Panc1 (cell line): Measurements from ENCODE around the gene SPTLC2. TPM values are rescaled to one million over a fixed set of nuclear protein-coding genes. Genes with fewer than 3 reads are reported as not detected.

Experiments
- ATAC-seq: fragments of 200-7000 bp; cut with Tn5 transposase; 2 replicates; pipeline ENCODE4 v1.9.1; 2020; ENCODE audit warnings: mild to moderate bottlenecking, moderate library complexity
- BruUV-seq: library from RNA; stranded (reverse); fragments of 400-500 nt; replicated peaks from 2 replicates; lab custom pipeline; 2021; lab: Mats Ljungman, UMichigan
- CTCF ChIA-PET: fragments of 300-600 bp; sonication (Branson Sonifier 250); formaldehyde crosslinking; loops from one replicate; lab custom pipeline; 2022; ENCODE audit warnings: antibody characterized with exemption; lab: Charles Lee
- POLR2A ChIA-PET: fragments of 300-600 bp; sonication (Branson Sonifier 250); formaldehyde crosslinking; loops from one replicate; lab custom pipeline; 2022; ENCODE audit warnings: antibody characterized with exemption; lab: Charles Lee
- DNase-seq: peaks from one replicate; pipeline ENCODE4 v3.0.0-alpha.2; 2010; ENCODE audit warnings: low read depth, low spot score
- H3K27ac ChIP-seq: 2 replicates; pipeline ENCODE4 v1.5.1; 2011; ENCODE audit warnings: mild to moderate bottlenecking, low read length, inconsistent platforms
- H3K27me3 ChIP-seq: fragments of 200-500 bp; sonication (Bioruptor generic); 2 replicates; pipeline ENCODE4 v1.6.0; 2014; ENCODE audit warnings: low read length, inconsistent platforms; ENCODE audit not compliant: control insufficient read depth, insufficient read depth
- H3K36me3 ChIP-seq: fragments of 200-500 bp; sonication (Bioruptor generic); 2 replicates; pipeline ENCODE4 v1.5.1; 2014; ENCODE audit warnings: inconsistent platforms, mild to moderate bottlenecking, low read length, moderate library complexity; ENCODE audit not compliant: control insufficient read depth, insufficient read depth
- H3K4me1 ChIP-seq: 2 replicates; pipeline ENCODE4 v1.5.1; 2011; ENCODE audit warnings: inconsistent platforms, mild to moderate bottlenecking, low read length, moderate library complexity; ENCODE audit not compliant: control insufficient read depth, insufficient read depth
- H3K4me3 ChIP-seq, 2 experiments: 2 replicates each; pipeline ENCODE4 v1.5.1; 2011 to 2012; ENCODE audit warnings: low read depth in 2 of 2, low read length in 2 of 2, mild to moderate bottlenecking in 2 of 2, inconsistent platforms in 1 of 2, moderate library complexity in 1 of 2
- H3K9me3 ChIP-seq: fragments of 200-500 bp; sonication (Bioruptor generic); 2 replicates; pipeline ENCODE4 v1.5.1; 2014; ENCODE audit warnings: low read depth, mild to moderate bottlenecking, inconsistent platforms, low read length, moderate library complexity; ENCODE audit not compliant: control insufficient read depth, insufficient read depth
- CTCF ChIP-seq: fragments of 450-650 bp; IDR thresholded peaks from 2 replicates; pipeline ENCODE4 v1.5.1; 2017; ENCODE audit warnings: mild to moderate bottlenecking
- POLR2AphosphoS5 ChIP-seq: IDR thresholded peaks from 2 replicates; pipeline ENCODE4 v1.6.1; 2012; ENCODE audit warnings: mild to moderate bottlenecking, low read depth, low read length, moderate library complexity
- SIN3A ChIP-seq: IDR thresholded peaks from 2 replicates; pipeline ENCODE4 v1.6.1; 2012; ENCODE audit warnings: low read depth, mild to moderate bottlenecking, low read length, moderate library complexity, borderline replicate concordance; ENCODE audit not compliant: insufficient read depth
- TCF7L2 ChIP-seq: IDR thresholded peaks from 2 replicates; pipeline ENCODE4 v1.6.1; 2011; ENCODE audit warnings: mild to moderate bottlenecking, low read depth, low read length, inconsistent platforms
- in situ Hi-C: cut with HindIII; loops from 2 replicates; pipeline ENCODE4 v1.10.0; 2016; ENCODE audit warnings: low sequenced_read_pairs, low pct_unique_long_range_greater_than_20kb
- intact Hi-C: fragments of 100-400 bp; cut with micrococcal nuclease; formaldehyde crosslinking; loops from one replicate; pipeline ENCODE4 v1.10.0; 2022; ENCODE audit not compliant: unreplicated experiment
- total RNA-seq: library from RNA; stranded (reverse); gene quantifications from one replicate; pipeline ENCODE4 v1.2.1, GENCODE V29; 2021; ENCODE audit not compliant: unreplicated experiment
- TF ChIP-seq, protein P1 (sequence below), 2 experiments: IDR thresholded peaks; 2 replicates each; pipeline ENCODE4 v1.6.1; 2011 to 2012; ENCODE audit warnings: low read depth in 2 of 2, control low read depth in 1 of 2, low read length in 1 of 2, mild to moderate bottlenecking in 1 of 2, moderate library complexity in 1 of 2; ENCODE audit not compliant: insufficient read depth in 1 of 2

SPTLC2 gene
- total RNA-seq, 1 experiment from 2014 or later: 21.0 TPM

GRCh38 chr14:77603654-77604255, 12.7 kb downstream of the SPTLC2 start:
- Histone ChIP-seq H3K4me1 (peaks cover 4% of the 10 kb centered on the region), H3K9me3 (no peaks in the 10 kb centered on the region), H3K4me3 (no peak overlapping the region), H3K36me3 (no peaks in the 10 kb centered on the region), H3K27me3 (no peaks in the 10 kb centered on the region), H3K27ac (no peak overlapping the region)
- ChIA-PET CTCF (interaction anchor here (0.6 kb wide), 1 partner anchor 288 kb away, joined by 3 read pairs; no protein-coding TSS in a partner anchor), POLR2A (no interaction called here)
- BruUV-seq: no TSS peak
- ATAC-seq (peak; percentile 58; the same call in 1 of the 2 replicates), DNase-seq (no peak)
- intact Hi-C loops: no loop called here
- TF ChIP-seq, protein P1, sequence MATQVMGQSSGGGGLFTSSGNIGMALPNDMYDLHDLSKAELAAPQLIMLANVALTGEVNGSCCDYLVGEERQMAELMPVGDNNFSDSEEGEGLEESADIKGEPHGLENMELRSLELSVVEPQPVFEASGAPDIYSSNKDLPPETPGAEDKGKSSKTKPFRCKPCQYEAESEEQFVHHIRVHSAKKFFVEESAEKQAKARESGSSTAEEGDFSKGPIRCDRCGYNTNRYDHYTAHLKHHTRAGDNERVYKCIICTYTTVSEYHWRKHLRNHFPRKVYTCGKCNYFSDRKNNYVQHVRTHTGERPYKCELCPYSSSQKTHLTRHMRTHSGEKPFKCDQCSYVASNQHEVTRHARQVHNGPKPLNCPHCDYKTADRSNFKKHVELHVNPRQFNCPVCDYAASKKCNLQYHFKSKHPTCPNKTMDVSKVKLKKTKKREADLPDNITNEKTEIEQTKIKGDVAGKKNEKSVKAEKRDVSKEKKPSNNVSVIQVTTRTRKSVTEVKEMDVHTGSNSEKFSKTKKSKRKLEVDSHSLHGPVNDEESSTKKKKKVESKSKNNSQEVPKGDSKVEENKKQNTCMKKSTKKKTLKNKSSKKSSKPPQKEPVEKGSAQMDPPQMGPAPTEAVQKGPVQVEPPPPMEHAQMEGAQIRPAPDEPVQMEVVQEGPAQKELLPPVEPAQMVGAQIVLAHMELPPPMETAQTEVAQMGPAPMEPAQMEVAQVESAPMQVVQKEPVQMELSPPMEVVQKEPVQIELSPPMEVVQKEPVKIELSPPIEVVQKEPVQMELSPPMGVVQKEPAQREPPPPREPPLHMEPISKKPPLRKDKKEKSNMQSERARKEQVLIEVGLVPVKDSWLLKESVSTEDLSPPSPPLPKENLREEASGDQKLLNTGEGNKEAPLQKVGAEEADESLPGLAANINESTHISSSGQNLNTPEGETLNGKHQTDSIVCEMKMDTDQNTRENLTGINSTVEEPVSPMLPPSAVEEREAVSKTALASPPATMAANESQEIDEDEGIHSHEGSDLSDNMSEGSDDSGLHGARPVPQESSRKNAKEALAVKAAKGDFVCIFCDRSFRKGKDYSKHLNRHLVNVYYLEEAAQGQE (IDR thresholded peaks at IDR 0.05; ENCODE audit: insufficient read depth in 1 of 2, low read depth in 2 of 2, low read length in 1 of 2): no peak
- TF ChIP-seq CTCF (peak; percentile 47), POLR2AphosphoS5 (no peak), SIN3A (no peak), TCF7L2 (no peak)
- in situ Hi-C loops: no loop called here

DNA sequence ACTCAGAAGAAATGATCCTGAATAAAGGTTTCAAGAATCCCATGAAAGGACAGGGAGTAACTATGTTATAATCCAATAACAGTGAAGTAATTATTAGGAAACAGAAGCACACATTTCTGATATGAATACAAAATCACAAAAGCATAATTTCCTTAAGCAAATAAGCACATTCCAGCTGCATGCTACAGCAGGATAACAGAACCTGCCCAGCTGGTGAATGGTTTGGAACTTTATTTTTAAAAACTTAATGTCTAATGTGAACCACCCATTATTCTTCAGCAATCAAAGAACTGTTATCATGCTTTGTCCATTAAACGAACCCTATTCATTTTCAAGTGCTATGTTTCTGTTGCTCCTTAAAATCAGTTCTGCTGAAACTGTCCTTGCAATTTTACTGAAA, 13.4 kb downstream of the SPTLC2 start:
- no peaks in the 10 kb centered on the region for H3K9me3 ChIP-seq
- ATAC-seq (no peak), DNase-seq (no peak)
- TF ChIP-seq TCF7L2 (no peak), CTCF (no peak), POLR2AphosphoS5 (no peak), SIN3A (no peak)
- TF ChIP-seq, protein P1 (IDR thresholded peaks at IDR 0.05; ENCODE audit: insufficient read depth in 1 of 2, low read depth in 2 of 2, low read length in 1 of 2): no peak
- no peaks in the 10 kb centered on the region for H3K36me3 ChIP-seq
- peaks cover 4% of the 10 kb centered on the region for H3K4me1 ChIP-seq
- no TSS peak for BruUV-seq
- no peak overlapping the region for H3K4me3 ChIP-seq
- no peaks in the 10 kb centered on the region for H3K27me3 ChIP-seq
- in situ Hi-C loops (no loop called here), intact Hi-C loops (no loop called here)
- POLR2A ChIA-PET: no interaction called here
- CTCF ChIA-PET: no interaction called here
- H3K27ac ChIP-seq: no peak overlapping the region
